Stromal cell of bone marrow (primary cell): ENCODE results near the gene SURF6.
"Not testable (repeated sequence)": the region's sequence is repeated elsewhere in the genome, so short reads cannot be mapped to it uniquely, and the experiment has no call there.

Source experiments
- DNase-seq: peaks from one replicate; pipeline ENCODE4 v3.0.0-alpha.2; 2012; ENCODE audit warnings: low read depth

SURF6 gene

GRCh38 chr9:133347515-133347984 lies 11.6 kb upstream of the SURF6 start:
- no peak for DNase-seq

GRCh38 chr9:133346021-133346785 lies 10.2 kb upstream of the SURF6 start:
- no peak for DNase-seq

- DNase-seq = no peak
Measured at GRCh38 chr9:133345596-133345995, 9.6 kb upstream of the SURF6 start.

GRCh38 chr9:133344979-133345378 lies 9.0 kb upstream of the SURF6 start:
- DNase-seq = no peak

GRCh38 chr9:133344071-133344470 lies 8.1 kb upstream of the SURF6 start:
- DNase-seq = no peak

- no peak for DNase-seq
Measured at GRCh38 chr9:133342570-133342969, 6.6 kb upstream of the SURF6 start.

GRCh38 chr9:133342069-133342406 lies 6.0 kb upstream of the SURF6 start:
- DNase-seq = no peak

GRCh38 chr9:133341369-133342068 lies 5.5 kb upstream of the SURF6 start:
- no peak for DNase-seq

GRCh38 chr9:133340916-133341315 lies 4.9 kb upstream of the SURF6 start:
- DNase-seq = no peak

- no peak for DNase-seq
Measured at GRCh38 chr9:133340256-133340655, 4.3 kb upstream of the SURF6 start.

GRCh38 chr9:133339641-133340040 lies 3.7 kb upstream of the SURF6 start:
- DNase-seq = no peak

GRCh38 chr9:133334888-133335287 lies 1.1 kb downstream of the SURF6 start:
- DNase-seq = not testable (repeated sequence)

- no peak for DNase-seq
Measured at GRCh38 chr9:133334161-133334560, 1.8 kb downstream of the SURF6 start.

- DNase-seq = no peak
Measured at GRCh38 chr9:133333566-133333965, 2.4 kb downstream of the SURF6 start.

GRCh38 chr9:133333011-133333410 lies 3.0 kb downstream of the SURF6 start:
- no peak for DNase-seq

- DNase-seq = no peak
Measured at GRCh38 chr9:133332381-133332730, 3.6 kb downstream of the SURF6 start.

GRCh38 chr9:133331641-133332380 lies 4.2 kb downstream of the SURF6 start:
- DNase-seq = no peak

- DNase-seq = no peak
Measured at GRCh38 chr9:133331221-133331620, 4.8 kb downstream of the SURF6 start.

GRCh38 chr9:133329306-133330156 lies 6.5 kb downstream of the SURF6 start:
- not testable (repeated sequence) for DNase-seq

- no peak for DNase-seq
Measured at GRCh38 chr9:133327834-133328484, 8.0 kb downstream of the SURF6 start.

- not testable (repeated sequence) for DNase-seq
Measured at GRCh38 chr9:133327021-133327420, 9.0 kb downstream of the SURF6 start.
